K562 treated with DMSO at 1 percent for 48 hours (cell line): Measurements from ENCODE around the gene TCAF1. TPM values are rescaled to one million over a fixed set of nuclear protein-coding genes. Genes with fewer than 3 reads are reported as not detected.

Experiments
- total RNA-seq: library from RNA; unstranded; fragments of 300-600 nt; gene quantifications from 2 replicates; pipeline ENCODE4 v1.2.3, GENCODE V29; 2022; ENCODE audit warnings: low replicate concordance; ENCODE audit errors: extremely low read depth

Gene TCAF1
- total RNA-seq: not detected in 2 replicates

GRCh38 chr7:143901668-143902331 lies at the start of gene TCAF1:
Gene TCAF1 (minus strand): TSS chr7:143902176. CDS start chr7:143876608, 25,568 bp downstream.

GRCh38 chr7:143934526-143935325 lies 32.8 kb upstream of the TCAF1 start, which contains the start of gene OR2F2:
Gene OR2F2 (plus strand): TSS chr7:143935233. CDS start chr7:143935233, 0 bp downstream.

Other genes with a start within 250 kb of the TCAF1 start
- gene CTAGE6, start 144.5 kb downstream of the TCAF1 start, total RNA-seq: not detected in 2 replicates
- gene OR2F2, start 33.1 kb upstream of the TCAF1 start, total RNA-seq: not detected in 2 replicates
- not detected in 2 replicates for gene OR2F1, start 52.7 kb upstream of the TCAF1 start, total RNA-seq
- gene OR6B1, start 98.1 kb upstream of the TCAF1 start, total RNA-seq: not detected in 2 replicates
- not detected in 2 replicates for gene OR2A5, start 146.8 kb upstream of the TCAF1 start, total RNA-seq
- not detected in 2 replicates for gene OR2A25, start 167.6 kb upstream of the TCAF1 start, total RNA-seq
- gene OR2A12, start 184.1 kb upstream of the TCAF1 start, total RNA-seq: not detected in 2 replicates
- gene OR2A2, start 207.4 kb upstream of the TCAF1 start, total RNA-seq: not detected in 2 replicates
- gene OR2A14, start 221.0 kb upstream of the TCAF1 start, total RNA-seq: not detected in 2 replicates